OCI-LY1 (cell line): ENCODE measurements around the gene CNTN5.

Experiments used
- H2AFZ ChIP-seq: fragments of 200-600 bp; sonication (generic), shearing (Covaris generic); 2 replicates; pipeline ENCODE4 v1.6.0; 2014; ENCODE audit warnings: antibody characterized with exemption, mild to moderate bottlenecking, low read length
- H3F3A ChIP-seq: fragments of 200-600 bp; sonication (generic), shearing (Covaris generic); 2 replicates; pipeline ENCODE4 v1.6.0; 2014; ENCODE audit warnings: mild to moderate bottlenecking, antibody characterized with exemption, low read length, moderate library complexity; ENCODE audit not compliant: insufficient read depth
- H3K27ac ChIP-seq: fragments of 200-600 bp; sonication (generic); 2 replicates; pipeline ENCODE4 v1.5.1; 2014; ENCODE audit warnings: low read length, mixed run types, mild to moderate bottlenecking, low read depth; ENCODE audit not compliant: poor library complexity, severe bottlenecking
- H3K27me3 ChIP-seq: fragments of 200-600 bp; sonication (generic); 2 replicates; pipeline ENCODE4 v1.6.0; 2014; ENCODE audit warnings: antibody characterized with exemption, mild to moderate bottlenecking, low read length, moderate library complexity; ENCODE audit not compliant: insufficient read depth
- H3K36me3 ChIP-seq: fragments of 200-600 bp; sonication (generic); 2 replicates; pipeline ENCODE4 v1.6.1; 2014; ENCODE audit warnings: mild to moderate bottlenecking, antibody characterized with exemption, low read length, moderate library complexity, mixed read lengths; ENCODE audit not compliant: insufficient read depth
- H3K4me1 ChIP-seq: fragments of 200-600 bp; sonication (generic); 2 replicates; pipeline ENCODE4 v1.5.1; 2014; ENCODE audit warnings: mild to moderate bottlenecking, low read length, moderate library complexity; ENCODE audit not compliant: insufficient read depth, severe bottlenecking
- H3K4me2 ChIP-seq: fragments of 200-600 bp; sonication (generic), shearing (Covaris generic); 2 replicates; pipeline ENCODE4 v1.6.1; 2014; ENCODE audit warnings: low read length
- H3K4me3 ChIP-seq: fragments of 200-600 bp; sonication (generic); 2 replicates; pipeline ENCODE4 v1.5.1; 2014; ENCODE audit warnings: low read length, low read depth, mild to moderate bottlenecking, mixed read lengths; ENCODE audit not compliant: poor library complexity, severe bottlenecking
- H3K79me2 ChIP-seq: fragments of 200-600 bp; shearing (Covaris generic); 2 replicates; pipeline ENCODE4 v1.6.1; 2016; ENCODE audit warnings: mixed run types, low read length, mixed read lengths; ENCODE audit not compliant: insufficient read depth
- H3K9ac ChIP-seq: fragments of 200-600 bp; sonication (generic), shearing (Covaris generic); 2 replicates; pipeline ENCODE4 v1.6.1; 2014; ENCODE audit warnings: mild to moderate bottlenecking, low read length, mixed read lengths
- H3K9me2 ChIP-seq: fragments of 200-600 bp; sonication (generic), shearing (Covaris generic); 2 replicates; pipeline ENCODE4 v1.6.1; 2014; ENCODE audit warnings: low read depth, mild to moderate bottlenecking, low read length, mixed read lengths
- H3K9me3 ChIP-seq: fragments of 200-600 bp; shearing (Covaris generic); 2 replicates; pipeline ENCODE4 v1.6.1; 2014; ENCODE audit warnings: low read length, mixed read lengths
- H4K20me1 ChIP-seq: fragments of 200-600 bp; sonication (generic), shearing (Covaris generic); 2 replicates; pipeline ENCODE4 v1.6.0; 2016; ENCODE audit warnings: mild to moderate bottlenecking, low read length; ENCODE audit not compliant: insufficient read depth
- EZH2 ChIP-seq: fragments of 200-600 bp; sonication (generic), shearing (Covaris generic); IDR thresholded peaks from 2 replicates; pipeline ENCODE4 v1.8.0; 2017; ENCODE audit warnings: borderline replicate concordance, mixed run types, mild to moderate bottlenecking, antibody characterized with exemption, low read length, moderate library complexity, mixed read lengths
- TF ChIP-seq, protein P1 (sequence below): fragments of 200-600 bp; sonication (generic), shearing (Covaris generic); IDR thresholded peaks from 2 replicates; pipeline ENCODE4 v1.5.1; 2017; ENCODE audit warnings: mild to moderate bottlenecking, antibody characterized with exemption, low read length, moderate library complexity, mixed read lengths

CNTN5 gene

DNA sequence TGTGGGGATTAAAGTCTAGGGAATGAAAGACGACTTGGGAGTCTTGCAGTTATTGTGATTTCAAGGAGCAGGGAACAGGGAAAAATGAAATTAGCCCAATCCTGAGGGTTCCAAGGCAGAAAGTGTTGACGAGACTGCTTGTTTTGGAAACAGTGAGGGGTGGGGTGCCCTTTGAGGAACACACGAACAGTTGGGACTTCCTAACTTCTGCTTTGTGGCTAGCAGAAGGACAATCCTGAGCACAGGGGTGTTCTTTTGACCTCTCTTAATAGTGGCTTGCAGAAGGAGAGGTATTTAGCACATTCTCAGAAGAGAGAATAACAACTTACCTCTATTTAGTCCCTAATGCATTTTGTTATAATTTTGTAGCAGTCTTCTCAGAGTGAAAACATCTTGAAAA, 1120.5 kb downstream of the CNTN5 start:
- H3K9me2 ChIP-seq: no peaks in the 10 kb centered on the region
- H3K79me2 ChIP-seq: no peaks in the 10 kb centered on the region
- no peak overlapping the region for H3K27ac ChIP-seq
- no peaks in the 10 kb centered on the region for H3F3A ChIP-seq
- H3K4me2 ChIP-seq: no peak overlapping the region
- no peak overlapping the region for H3K9ac ChIP-seq
- TF ChIP-seq, protein P1, sequence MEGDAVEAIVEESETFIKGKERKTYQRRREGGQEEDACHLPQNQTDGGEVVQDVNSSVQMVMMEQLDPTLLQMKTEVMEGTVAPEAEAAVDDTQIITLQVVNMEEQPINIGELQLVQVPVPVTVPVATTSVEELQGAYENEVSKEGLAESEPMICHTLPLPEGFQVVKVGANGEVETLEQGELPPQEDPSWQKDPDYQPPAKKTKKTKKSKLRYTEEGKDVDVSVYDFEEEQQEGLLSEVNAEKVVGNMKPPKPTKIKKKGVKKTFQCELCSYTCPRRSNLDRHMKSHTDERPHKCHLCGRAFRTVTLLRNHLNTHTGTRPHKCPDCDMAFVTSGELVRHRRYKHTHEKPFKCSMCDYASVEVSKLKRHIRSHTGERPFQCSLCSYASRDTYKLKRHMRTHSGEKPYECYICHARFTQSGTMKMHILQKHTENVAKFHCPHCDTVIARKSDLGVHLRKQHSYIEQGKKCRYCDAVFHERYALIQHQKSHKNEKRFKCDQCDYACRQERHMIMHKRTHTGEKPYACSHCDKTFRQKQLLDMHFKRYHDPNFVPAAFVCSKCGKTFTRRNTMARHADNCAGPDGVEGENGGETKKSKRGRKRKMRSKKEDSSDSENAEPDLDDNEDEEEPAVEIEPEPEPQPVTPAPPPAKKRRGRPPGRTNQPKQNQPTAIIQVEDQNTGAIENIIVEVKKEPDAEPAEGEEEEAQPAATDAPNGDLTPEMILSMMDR: no peak
- TF ChIP-seq EZH2: no peak
- no peaks in the 10 kb centered on the region for H3K9me3 ChIP-seq
- H2AFZ ChIP-seq: no peak overlapping the region
- H4K20me1 ChIP-seq: no peaks in the 10 kb centered on the region
- no peaks in the 10 kb centered on the region for H3K36me3 ChIP-seq
- H3K27me3 ChIP-seq: no peaks in the 10 kb centered on the region
- no peaks in the 10 kb centered on the region for H3K4me1 ChIP-seq
- no peak overlapping the region for H3K4me3 ChIP-seq

DNA sequence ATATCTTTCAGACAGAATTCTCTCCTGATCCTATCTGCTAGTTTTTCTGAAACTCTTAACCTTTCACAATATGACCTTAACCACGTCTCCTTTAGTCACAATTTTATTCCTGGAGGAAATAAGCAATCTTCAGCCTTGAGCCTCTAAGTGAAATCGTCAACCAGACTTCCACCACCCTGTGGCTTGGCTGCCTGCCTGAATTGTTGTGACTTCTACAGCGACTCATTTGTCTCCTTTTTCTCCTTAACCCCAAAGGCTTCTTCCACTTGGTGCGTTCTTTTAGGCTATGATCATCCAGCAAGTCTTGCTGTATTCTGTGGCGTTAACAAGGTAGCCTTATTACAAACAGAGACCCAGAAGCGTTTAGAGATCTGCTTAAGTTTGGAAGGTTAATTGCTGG, 1131.2 kb downstream of the CNTN5 start:
- H2AFZ ChIP-seq: no peak overlapping the region
- no peaks in the 10 kb centered on the region for H3K79me2 ChIP-seq

DNA sequence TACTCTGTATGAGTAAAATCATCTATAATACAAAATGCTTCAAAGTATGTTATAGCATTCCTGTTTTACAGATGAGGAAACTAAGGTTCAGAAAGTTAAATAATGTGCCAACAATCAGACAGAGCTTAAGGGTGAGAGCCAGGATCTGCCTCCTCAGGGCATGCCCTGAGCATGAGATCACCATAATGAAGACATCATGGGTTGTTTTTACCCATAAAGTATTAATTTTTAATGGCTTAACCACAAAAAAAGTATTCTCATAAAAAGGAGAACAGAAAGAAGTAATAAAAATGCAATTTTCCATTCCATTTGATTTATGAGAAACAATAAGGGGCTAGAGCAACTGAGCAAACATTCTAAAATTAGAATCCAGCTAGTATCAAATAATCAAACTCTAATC, 1132.0 kb downstream of the CNTN5 start:
- no peak overlapping the region for H3K4me3 ChIP-seq
- no peaks in the 10 kb centered on the region for H3K9me2 ChIP-seq
- H3K36me3 ChIP-seq: no peaks in the 10 kb centered on the region
- H3K9me3 ChIP-seq: no peaks in the 10 kb centered on the region
- H3K4me1 ChIP-seq: no peaks in the 10 kb centered on the region
- H3K27me3 ChIP-seq: no peaks in the 10 kb centered on the region
- H3K9ac ChIP-seq: no peak overlapping the region
- no peak overlapping the region for H3K4me2 ChIP-seq
- H3K79me2 ChIP-seq: no peaks in the 10 kb centered on the region
- TF ChIP-seq EZH2: no peak
- TF ChIP-seq, protein P1: no peak
- H4K20me1 ChIP-seq: no peaks in the 10 kb centered on the region
- no peak overlapping the region for H2AFZ ChIP-seq
- H3F3A ChIP-seq: no peaks in the 10 kb centered on the region
- H3K27ac ChIP-seq: no peak overlapping the region

More for the DNA sequence above, 1131.2 kb downstream of the CNTN5 start:
- Histone ChIP-seq H3K4me1 (no peaks in the 10 kb centered on the region), H3K9me2 (no peaks in the 10 kb centered on the region), H3K27me3 (no peaks in the 10 kb centered on the region), H3K36me3 (no peaks in the 10 kb centered on the region), H4K20me1 (no peaks in the 10 kb centered on the region), H3K9ac (no peak overlapping the region), H3K27ac (no peak overlapping the region), H3K4me2 (no peak overlapping the region), H3F3A (no peaks in the 10 kb centered on the region), H3K4me3 (no peak overlapping the region), H3K9me3 (no peaks in the 10 kb centered on the region)
- TF ChIP-seq, protein P1: no peak
- TF ChIP-seq EZH2: no peak
